HepG2 (cell line): ENCODE measurements around the gene MIA2. TPM values are rescaled to one million over a fixed set of nuclear protein-coding genes. Genes with fewer than 3 reads are reported as not detected.

Experiments
- ATAC-seq: fragments of 200-7000 bp; cut with Tn5 transposase; 3 replicates; pipeline ENCODE4 v1.9.1; 2020; ENCODE audit warnings: mild to moderate bottlenecking, moderate library complexity
- BruUV-seq: library from RNA; stranded (reverse); fragments of 400-500 nt; replicated peaks from 2 replicates; lab custom pipeline; 2021; lab: Mats Ljungman, UMichigan
- CTCF ChIA-PET: fragments of 300-600 bp; formaldehyde crosslinking; extraction: SDS; loops from one replicate; lab custom pipeline; 2021; ENCODE audit warnings: low total read pairs, inconsistent platforms, low intra/inter-chr PET ratio; lab: Yijun Ruan, JAX
- POLR2A ChIA-PET: fragments of 350-600 bp; sonication (Branson Sonifier 250); formaldehyde crosslinking; loops from one replicate; lab custom pipeline; 2020; ENCODE audit warnings: antibody characterized with exemption, inconsistent platforms; lab: Yijun Ruan, JAX
- DNase-seq: peaks from one replicate; pipeline ENCODE4 v3.0.0-alpha.2; 2015; ENCODE audit warnings: low spot score
- FAIRE-seq: peaks from 3 replicates; lab custom pipeline; 2011; peaks lifted over from hg19 to GRCh38; lab: Jason Lieb, UNC
- H2AFZ ChIP-seq: one replicate; pipeline ENCODE4 v1.6.1; 2011; ENCODE audit warnings: low read length, inconsistent platforms
- H3K27ac ChIP-seq: fragments of 300-600 bp; 3 replicates; pipeline ENCODE4 v1.8.0; 2011; ENCODE audit warnings: mixed run types, mild to moderate bottlenecking, mixed read lengths, low read length, inconsistent platforms; ENCODE audit not compliant: insufficient read depth; ENCODE audit errors: extremely low read length
- H3K27me3 ChIP-seq, 2 experiments: fragments of 200-600 bp in 1 of 2; 2 replicates in 1 of 2; 3 replicates in 1 of 2; pipeline versions ENCODE4 v1.6.0 to v1.8.0; 2011; ENCODE audit warnings: low read length in 2 of 2, mild to moderate bottlenecking in 2 of 2, moderate library complexity in 2 of 2, inconsistent platforms in 1 of 2; ENCODE audit not compliant: insufficient read depth in 2 of 2, control insufficient read depth in 1 of 2
- H3K36me3 ChIP-seq, 2 experiments: fragments of 200-600 bp in 1 of 2; replicated peaks in 1 of 2; 2 replicates in 1 of 2; 3 replicates in 1 of 2; pipeline versions ENCODE4 v1.5.1 to v1.8.0; 2011; ENCODE audit warnings: low read length in 2 of 2, inconsistent platforms in 1 of 2; ENCODE audit not compliant: insufficient read depth in 2 of 2, control insufficient read depth in 1 of 2
- H3K4me1 ChIP-seq: 2 replicates; pipeline ENCODE4 v1.5.1; 2012; ENCODE audit warnings: low read length, inconsistent platforms; ENCODE audit not compliant: insufficient read depth
- H3K4me2 ChIP-seq: 2 replicates; pipeline ENCODE4 v1.6.0; 2011; ENCODE audit warnings: low read depth, low read length, inconsistent platforms
- H3K4me3 ChIP-seq, 3 experiments: fragments of 200-600 bp in 1 of 3; sonication (generic), shearing (Covaris generic) in 1 of 3; replicated peaks in 1 of 3; 2 replicates each; pipeline ENCODE4 v1.5.1; 2011 to 2016; ENCODE audit warnings: low read length in 3 of 3, inconsistent platforms in 2 of 3, low read depth in 2 of 3, mild to moderate bottlenecking in 2 of 3, control low read depth in 1 of 3, mixed read lengths in 1 of 3; ENCODE audit not compliant: insufficient read depth in 1 of 3
- H3K79me2 ChIP-seq: one replicate; pipeline ENCODE4 v1.6.1; 2011; ENCODE audit warnings: low read length, inconsistent platforms; ENCODE audit not compliant: insufficient read depth
- H3K9ac ChIP-seq: 2 replicates; pipeline ENCODE4 v1.6.0; 2011; ENCODE audit warnings: mild to moderate bottlenecking, low read depth, low read length, inconsistent platforms; ENCODE audit not compliant: insufficient read depth
- H3K9me3 ChIP-seq: 2 replicates; pipeline ENCODE4 v1.5.1; 2012; ENCODE audit warnings: mild to moderate bottlenecking, low read length
- H4K20me1 ChIP-seq: 2 replicates; pipeline ENCODE4 v1.6.0; 2011; ENCODE audit warnings: inconsistent platforms, mild to moderate bottlenecking, low read length, moderate library complexity; ENCODE audit not compliant: insufficient read depth
- AGO1 ChIP-seq: fragments of 200-400 bp; formaldehyde crosslinking; IDR thresholded peaks from 2 replicates; pipeline ENCODE4 v1.6.1; 2017; ENCODE audit warnings: mild to moderate bottlenecking, low read depth, low read length, moderate library complexity; ENCODE audit not compliant: poor library complexity, severe bottlenecking
- ARNTL ChIP-seq: sonication (generic); formaldehyde crosslinking; IDR thresholded peaks from 2 replicates; pipeline ENCODE4 v1.4.0; 2020; ENCODE audit warnings: mild to moderate bottlenecking, missing genetic modification reagents
- BCLAF1 ChIP-seq: fragments of 450-650 bp; IDR thresholded peaks from 2 replicates; pipeline ENCODE4 v1.6.1; 2017; ENCODE audit warnings: mild to moderate bottlenecking
- ETV5 ChIP-seq: IDR thresholded peaks from 2 replicates; pipeline ENCODE4 v1.6.1; 2018; ENCODE audit warnings: missing biosample characterization, missing genetic modification reagents, inconsistent platforms, borderline replicate concordance
- ETV6 ChIP-seq: sonication (generic); formaldehyde crosslinking; conservative IDR thresholded peaks from 2 replicates; pipeline ENCODE4 v1.4.0; 2020; ENCODE audit warnings: missing genetic modification reagents
- FOXA1 ChIP-seq, 2 experiments: fragments of 450-650 bp in 1 of 2; sonication (generic) in 1 of 2; formaldehyde crosslinking in 1 of 2; IDR thresholded peaks; 2 replicates each; pipeline versions ENCODE4 v1.4.0 to v1.6.1; 2016 to 2020; ENCODE audit warnings: missing genetic modification reagents in 1 of 2
- GLMP ChIP-seq: sonication (generic); formaldehyde crosslinking; IDR thresholded peaks from 2 replicates; pipeline ENCODE4 v1.9.0; 2021; ENCODE audit warnings: missing genetic modification reagents, mild to moderate bottlenecking, borderline replicate concordance
- HNRNPLL ChIP-seq: fragments of 200-400 bp; formaldehyde crosslinking; IDR thresholded peaks from 2 replicates; pipeline ENCODE4 v1.6.1; 2017; ENCODE audit warnings: mild to moderate bottlenecking, low read depth, low read length; ENCODE audit not compliant: poor library complexity, severe bottlenecking
- HOXA3 ChIP-seq: sonication (generic); formaldehyde crosslinking; IDR thresholded peaks from 2 replicates; pipeline ENCODE4 v1.5.0; 2020; ENCODE audit warnings: missing genetic modification reagents
- HOXA9 ChIP-seq: sonication (generic); formaldehyde crosslinking; IDR thresholded peaks from 2 replicates; pipeline ENCODE4 v1.8.1; 2022; ENCODE audit warnings: missing genetic modification reagents, mild to moderate bottlenecking, moderate library complexity, borderline replicate concordance
- ISX ChIP-seq: sonication (generic); formaldehyde crosslinking; conservative IDR thresholded peaks from 2 replicates; pipeline ENCODE4 v1.5.0; 2020; ENCODE audit warnings: missing genetic modification reagents
- MED1 ChIP-seq: sonication (generic); formaldehyde crosslinking; IDR thresholded peaks from 2 replicates; pipeline ENCODE4 v1.4.0; 2020; ENCODE audit warnings: missing genetic modification reagents
- ZNF547 ChIP-seq: sonication (generic); formaldehyde crosslinking; IDR thresholded peaks from 2 replicates; pipeline ENCODE4 v1.5.1; 2020; ENCODE audit warnings: mild to moderate bottlenecking, missing genetic modification reagents
- ZNF598 ChIP-seq: sonication (generic); formaldehyde crosslinking; IDR thresholded peaks from 2 replicates; pipeline ENCODE4 v1.5.1; 2020; ENCODE audit warnings: mild to moderate bottlenecking, missing genetic modification reagents, borderline replicate concordance
- ZNF781 ChIP-seq: sonication (generic); formaldehyde crosslinking; IDR thresholded peaks from 2 replicates; pipeline ENCODE4 v1.5.1; 2020; ENCODE audit warnings: borderline replicate concordance, mild to moderate bottlenecking, missing genetic modification reagents; ENCODE audit errors: not compliant biosample characterization
- ZSCAN31 ChIP-seq: sonication (generic); formaldehyde crosslinking; IDR thresholded peaks from 2 replicates; pipeline ENCODE4 v1.5.0; 2020; ENCODE audit warnings: low read depth, mild to moderate bottlenecking, missing genetic modification reagents
- WGBS: methylation state at CpG from one replicate; pipeline ENCODE4 v1.1.6; 2017; ENCODE audit warnings: low lambda C conversion rate; 5-methylcytosine and 5-hydroxymethylcytosine counted together
- in situ Hi-C: cut with HindIII; loops from 2 replicates; pipeline ENCODE4 v1.10.0; 2017; ENCODE audit warnings: low pct_unique_long_range_greater_than_20kb; ENCODE audit not compliant: extremely low pct_ligation_motif_present
- intact Hi-C: fragments of 100-400 bp; cut with micrococcal nuclease; formaldehyde crosslinking; loops from one replicate; pipeline ENCODE4 v1.10.0; 2022; ENCODE audit not compliant: unreplicated experiment
- polyA plus RNA-seq, 8 experiments: library from polyadenylated mRNA; depleted of rRNA in 3 of 8; stranded (reverse) in 7 of 8; unstranded in 1 of 8; fragments of >200 nt; fragmentation: Illumina TruSeq in 4 of 8; extraction: Trizol in 4 of 8; gene quantifications; 2 replicates each; pipeline versions ENCODE4 v1.2.1 to v1.2.3, GENCODE V29; 2011 to 2016; ENCODE audit warnings: low read depth in 4 of 8, missing spikeins in 1 of 8, mixed read lengths in 1 of 8; ENCODE audit not compliant: insufficient read depth in 1 of 8
- total RNA-seq, 5 experiments: library from RNA; depleted of rRNA; stranded (reverse); fragments of >200 nt; fragmentation: Illumina TruSeq; extraction: Trizol; gene quantifications; 2 replicates each; pipeline ENCODE4 v1.2.3, GENCODE V29; 2016; ENCODE audit warnings: low read depth in 1 of 5
- TF ChIP-seq, protein P1 (sequence below): IDR thresholded peaks from 2 replicates; pipeline ENCODE4 v1.6.1; 2016; ENCODE audit warnings: mild to moderate bottlenecking, missing biosample characterization, missing genetic modification reagents

Gene MIA2
- total and polyA plus RNA-seq, 2 of the 13 experiments (the other 11 are each of a cell fraction or from before 2014, with no cell fraction given): 134 to 158 TPM

- TF ChIP-seq GLMP (CRISPR knock-in tag) (no peak), ZNF781 (CRISPR knock-in tag) (no peak), HOXA3 (CRISPR knock-in tag) (no peak)
Measured at GRCh38 chr14:39431416-39432178, 197.9 kb downstream of the MIA2 start (continued).

DNA sequence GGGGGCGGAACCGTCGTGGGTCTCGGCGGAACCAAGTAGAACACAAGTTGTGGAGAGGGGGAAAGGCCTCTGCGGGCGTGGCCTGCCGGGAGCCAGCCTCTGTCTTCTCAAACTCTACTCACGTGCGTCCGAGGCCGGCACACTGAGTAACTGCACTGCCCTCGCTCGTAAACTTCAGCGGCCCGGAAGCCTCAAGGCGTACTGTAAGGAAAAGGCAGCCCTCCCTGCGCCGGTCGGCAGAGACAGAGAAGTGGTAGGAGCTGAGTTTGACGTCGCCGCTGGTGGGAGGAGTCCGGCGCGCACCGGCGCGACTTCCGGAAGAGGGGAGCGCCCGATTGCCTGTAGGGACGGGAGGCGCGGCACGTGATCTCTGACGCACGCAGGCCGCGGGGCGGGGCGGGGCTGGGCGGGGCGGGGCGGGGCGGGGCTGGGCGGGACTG lies 198.5 kb downstream of the MIA2 start, which contains the start of gene FBXO33:
Gene FBXO33 (minus strand): TSS at position 255 of the 440 bp plus-strand sequence. CDS start 271 bp downstream, outside the sequence.
- H3K27ac ChIP-seq: peak within 1 kb of the TSS; percentile 98
- 3% methylated on average over 36 of the region's 47 CpGs for WGBS
- H3K36me3 ChIP-seq: no peaks in the 10 kb centered on the region
- H2AFZ ChIP-seq: peak within 1 kb of the TSS; percentile 92
- ATAC-seq (peak; percentile 87), FAIRE-seq (peak; percentile 49), DNase-seq (peak; percentile 98)
- peak within 1 kb of the TSS; percentile 94 for H3K4me2 ChIP-seq
- ChIA-PET POLR2A (interaction anchor here (0.8 to 5.5 kb wide), 24 partner anchors 10 to 415 kb away, joined by 3 to 76 read pairs (median 6); partner anchors contain the start of genes GEMIN2, PNN, SEC23A and TRAPPC6B), CTCF (no interaction called here)
- H3K9me3 ChIP-seq: no peaks in the 10 kb centered on the region
- intact Hi-C loops: loop anchor here (1.0 to 2.0 kb wide), 5 partner anchors 37 to 405 kb away; partner anchors contain the start of genes MIA2 and PNN
- in situ Hi-C loops: loop anchor here (5.0 kb wide), 2 partner anchors 200 to 330 kb away; partner anchors contain the start of genes MIA2 and SEC23A
- H3K4me1 ChIP-seq: peaks cover 37% of the 10 kb centered on the region
- peak within 1 kb of the TSS; percentile 88 to 98 (median 94) for H3K4me3 ChIP-seq
- BruUV-seq: no TSS peak
- H4K20me1 ChIP-seq: peaks cover 23% of the 10 kb centered on the region
- peaks cover 37% of the 10 kb centered on the region for H3K79me2 ChIP-seq
- H3K9ac ChIP-seq: peak within 1 kb of the TSS; percentile 99
- no peaks in the 10 kb centered on the region; a peak in 1 of 5 replicates for H3K27me3 ChIP-seq
- peak; percentile 88 for TF ChIP-seq ETV5 (CRISPR knock-in tag)
- TF ChIP-seq, protein P1, sequence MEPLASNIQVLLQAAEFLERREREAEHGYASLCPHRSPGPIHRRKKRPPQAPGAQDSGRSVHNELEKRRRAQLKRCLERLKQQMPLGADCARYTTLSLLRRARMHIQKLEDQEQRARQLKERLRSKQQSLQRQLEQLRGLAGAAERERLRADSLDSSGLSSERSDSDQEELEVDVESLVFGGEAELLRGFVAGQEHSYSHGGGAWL: peak; percentile 71
- TF ChIP-seq FOXA1 (IDR thresholded peaks at IDR 0.05): no peak
- peak; percentile 2; the same call in 1 of the 2 replicates for TF ChIP-seq FOXA1 (CRISPR knock-in tag; IDR thresholded peaks at IDR 0.05)
- TF ChIP-seq BCLAF1: no peak
- TF ChIP-seq MED1 (CRISPR knock-in tag): no peak; the same call in 1 of the 2 replicates
- no peak for TF ChIP-seq ZNF598 (CRISPR knock-in tag)
- peak; percentile 50; the same call in 1 of the 2 replicates for TF ChIP-seq ARNTL
- TF ChIP-seq ETV6 (CRISPR knock-in tag): no peak; the same call in 1 of the 2 replicates
- TF ChIP-seq HNRNPLL: no peak
- TF ChIP-seq ZNF547 (CRISPR knock-in tag): peak; percentile 82; the same call in 1 of the 2 replicates
- peak; percentile 50 for TF ChIP-seq AGO1
- TF ChIP-seq ISX (CRISPR knock-in tag): 0 out of 2 replicates have a peak, but pooled peaks have one; percentile 22
- peak; percentile 94 for TF ChIP-seq ZSCAN31 (CRISPR knock-in tag)
- TF ChIP-seq HOXA9 (CRISPR knock-in tag): peak; percentile 75
